GM21576 (cell line): ENCODE results near the gene CTNNA2.

Experiments
- ATAC-seq: cut with Tn5 transposase; IDR thresholded peaks from one replicate; pipeline ENCODE4 v1.9.1; 2021; ENCODE audit warnings: mild to moderate bottlenecking, moderate library complexity; ENCODE audit not compliant: unreplicated experiment

CTNNA2 gene

DNA sequence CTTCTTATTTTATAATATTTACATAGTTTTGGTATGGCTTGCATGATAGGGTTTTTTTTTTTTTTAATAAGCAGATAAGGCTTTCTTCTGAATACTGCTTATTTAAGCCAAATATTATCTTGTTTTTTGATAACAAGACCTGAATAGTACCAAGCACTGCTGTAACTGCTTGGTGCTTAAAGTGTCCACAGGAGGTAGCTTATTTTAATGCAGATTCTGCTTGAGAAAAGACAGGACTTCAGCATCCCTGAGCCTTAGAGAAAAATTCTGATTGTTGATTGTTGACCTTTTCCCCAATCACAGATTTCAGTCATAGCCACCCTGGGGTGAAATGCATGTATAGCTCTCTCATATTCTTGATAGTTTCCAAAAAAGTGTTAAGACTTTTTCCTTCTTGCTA lies 336.4 kb downstream of the CTNNA2 start:
- ATAC-seq = no peak

DNA sequence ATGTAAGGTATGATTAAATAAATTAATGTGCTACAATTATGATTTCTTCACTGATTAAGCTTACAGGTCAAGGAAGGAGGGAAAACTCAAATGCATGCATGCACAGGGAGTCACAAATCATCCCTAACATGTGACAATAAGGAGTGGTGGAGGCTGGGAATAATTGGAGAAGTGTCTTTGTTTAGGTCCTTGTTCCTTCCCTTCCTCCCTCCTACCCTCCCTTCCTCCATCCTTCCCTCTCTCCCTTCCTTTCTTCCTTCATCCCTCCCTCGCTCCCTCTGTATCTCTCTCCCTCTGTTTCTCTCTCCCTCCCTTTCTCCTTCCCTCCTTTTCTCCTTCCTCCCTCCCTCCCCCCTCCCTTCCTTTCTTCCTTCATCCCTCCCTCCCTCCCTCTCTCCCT lies 337.1 kb downstream of the CTNNA2 start:
- no peak for ATAC-seq

DNA sequence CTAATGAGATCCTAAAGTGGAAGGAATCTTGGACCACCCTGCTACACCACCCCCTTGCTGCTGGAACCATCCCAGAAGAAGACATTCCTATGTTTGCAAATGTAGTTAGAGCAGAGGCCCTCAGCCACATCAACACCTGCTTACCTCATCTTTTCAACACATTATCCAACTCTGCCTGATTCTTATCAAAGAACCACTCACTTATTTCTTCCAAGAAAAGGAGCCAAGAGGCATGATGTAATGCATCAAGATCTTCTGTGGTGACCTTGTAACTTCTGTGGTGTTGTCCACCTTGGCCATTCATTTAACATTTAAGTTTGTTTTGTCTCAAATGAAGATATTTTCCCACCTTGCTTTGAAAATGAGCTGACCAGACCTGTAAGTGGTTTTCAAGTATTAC lies 338.1 kb downstream of the CTNNA2 start:
- no peak for ATAC-seq

DNA sequence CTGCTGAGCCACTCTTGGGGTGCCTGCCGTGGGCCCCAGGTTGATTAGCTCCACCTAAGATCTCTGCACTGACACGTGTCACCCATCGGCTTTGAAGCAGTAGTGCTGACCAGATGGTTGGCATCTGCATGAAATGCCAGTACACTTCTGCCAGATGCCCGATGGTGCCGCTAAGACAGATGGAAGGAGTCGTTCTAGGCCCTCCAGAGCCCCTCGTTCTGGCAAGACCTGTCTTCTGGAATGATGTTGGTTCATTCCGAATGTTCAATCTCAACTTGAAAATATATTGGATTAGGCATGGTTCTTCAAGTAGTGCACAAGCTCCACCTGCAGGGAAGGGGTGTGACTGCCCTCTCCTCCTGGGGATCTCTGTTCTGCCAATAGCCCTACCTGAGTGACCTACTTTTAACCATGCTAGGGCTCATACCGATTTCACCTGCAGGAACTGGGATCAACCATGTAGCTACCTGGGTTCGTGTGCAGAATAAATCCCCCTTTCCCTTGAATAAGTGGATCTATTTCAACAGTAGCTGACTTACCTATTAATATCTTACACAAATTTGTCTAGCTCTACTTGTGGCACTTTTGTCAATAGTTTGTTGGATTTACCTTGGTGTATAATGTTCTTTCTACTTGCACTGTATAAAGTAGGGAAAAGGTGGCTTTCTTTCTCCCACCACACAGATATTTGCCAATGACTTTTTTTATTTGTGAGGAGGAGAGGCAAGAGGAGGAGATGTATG lies 342.6 kb downstream of the CTNNA2 start:
- no peak for ATAC-seq

DNA sequence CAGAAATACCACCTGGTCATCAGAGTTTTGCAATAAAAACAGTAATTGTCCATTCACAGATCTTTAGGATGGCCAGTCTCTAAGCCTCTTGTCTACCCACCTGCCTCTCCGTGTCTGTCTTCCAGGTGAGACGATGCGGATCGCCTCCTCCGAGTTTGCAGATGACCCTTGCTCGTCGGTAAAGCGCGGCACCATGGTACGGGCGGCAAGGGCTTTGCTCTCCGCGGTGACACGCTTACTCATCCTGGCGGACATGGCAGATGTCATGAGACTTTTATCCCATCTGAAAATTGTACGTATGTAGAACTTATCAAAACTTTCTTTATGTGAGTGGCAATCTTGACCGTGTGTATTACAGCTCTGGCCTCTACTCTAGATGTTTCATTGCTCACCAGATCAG lies 345.0 kb downstream of the CTNNA2 start:
- ATAC-seq = no peak

DNA sequence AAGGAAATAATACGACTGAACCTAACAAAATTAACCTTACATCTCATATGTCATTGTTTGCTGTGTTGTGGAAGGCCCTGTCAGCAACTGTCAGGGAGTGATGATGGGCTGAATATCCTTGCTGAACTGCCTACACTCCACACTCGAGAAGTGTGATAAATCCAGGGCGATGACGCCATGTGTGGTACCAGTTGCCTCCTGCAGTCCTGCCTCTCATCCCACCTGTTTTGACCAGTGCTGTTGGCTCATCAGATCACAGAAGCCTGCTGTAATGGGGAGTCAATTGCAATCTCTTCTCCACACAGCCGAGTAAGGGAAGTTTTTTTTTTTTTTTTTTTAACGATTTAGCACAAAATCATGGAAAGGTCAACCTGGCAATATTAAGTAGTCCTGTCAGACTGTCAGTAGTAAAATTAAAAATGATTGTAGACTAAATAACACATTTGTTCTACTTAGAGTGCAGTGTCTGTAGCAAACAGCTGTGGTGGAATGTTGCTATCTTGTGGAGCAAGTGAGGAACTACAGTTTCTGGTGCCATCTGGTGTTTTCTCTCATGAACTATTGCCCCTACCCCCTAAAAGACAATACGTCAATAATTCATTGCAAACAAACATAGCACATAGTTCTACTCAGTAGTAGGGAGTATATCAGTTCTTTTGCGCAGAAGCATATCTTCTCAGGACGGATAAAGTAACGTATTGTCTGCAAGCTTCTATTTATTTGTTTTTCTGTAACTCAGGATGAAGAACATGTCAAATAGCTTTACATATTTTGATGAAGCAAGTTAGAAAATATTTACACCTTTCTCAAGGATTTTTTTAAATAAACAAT lies 347.6 kb downstream of the CTNNA2 start:
- ATAC-seq = no peak

DNA sequence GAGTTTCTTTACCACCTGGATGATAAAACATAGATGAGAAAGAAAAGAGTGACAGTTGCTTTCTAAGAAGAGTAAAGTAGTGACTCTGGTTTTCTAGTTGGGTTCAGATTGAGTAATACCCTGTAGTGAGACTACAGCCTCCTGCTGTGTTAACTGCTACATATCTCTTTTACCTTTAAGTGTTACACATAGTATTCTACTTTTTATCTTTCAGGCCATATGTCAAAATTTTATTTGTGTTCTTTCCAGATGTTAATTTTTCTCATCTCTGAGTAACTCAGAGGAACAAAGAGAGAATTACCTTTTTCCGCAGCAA lies 348.2 kb downstream of the CTNNA2 start:
- ATAC-seq = no peak

DNA sequence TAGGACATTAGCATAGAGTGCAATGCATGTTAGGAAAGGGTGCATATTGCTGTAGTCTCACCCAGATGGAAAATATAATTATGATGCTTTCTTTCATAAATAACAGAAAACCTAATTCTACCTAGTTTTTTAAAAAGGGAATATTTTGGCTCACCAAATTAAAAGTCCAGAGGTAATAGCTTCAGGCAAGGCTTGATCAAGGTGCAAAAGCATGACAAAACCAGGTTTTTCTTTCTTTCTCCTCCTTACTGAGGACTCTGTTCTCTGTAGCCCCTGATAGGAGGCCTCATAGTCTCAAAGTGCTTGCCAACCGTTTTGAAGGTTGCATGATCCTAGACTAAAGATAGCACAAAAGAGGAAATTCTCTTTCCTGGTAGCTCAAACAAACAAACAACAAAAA lies 349.9 kb downstream of the CTNNA2 start:
- ATAC-seq = no peak

DNA sequence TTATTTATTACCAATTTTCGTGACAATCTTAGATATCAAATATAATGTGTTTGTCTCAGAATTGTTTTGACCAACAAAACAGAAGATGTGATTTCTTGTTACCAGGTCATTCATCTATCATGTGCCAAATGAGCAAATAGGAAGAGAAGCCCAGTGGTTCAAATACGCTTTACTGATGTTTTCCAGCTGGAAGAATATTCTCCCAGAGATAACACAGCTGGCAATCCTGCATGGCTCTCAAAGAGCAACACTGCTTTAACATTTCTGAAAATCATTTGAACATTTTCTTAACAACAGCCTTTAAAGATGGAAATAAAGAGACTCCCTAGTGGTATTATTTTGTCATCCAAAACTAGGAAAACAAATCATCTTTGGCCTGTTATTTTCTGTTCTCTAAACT lies 359.8 kb downstream of the CTNNA2 start:
- no peak for ATAC-seq

DNA sequence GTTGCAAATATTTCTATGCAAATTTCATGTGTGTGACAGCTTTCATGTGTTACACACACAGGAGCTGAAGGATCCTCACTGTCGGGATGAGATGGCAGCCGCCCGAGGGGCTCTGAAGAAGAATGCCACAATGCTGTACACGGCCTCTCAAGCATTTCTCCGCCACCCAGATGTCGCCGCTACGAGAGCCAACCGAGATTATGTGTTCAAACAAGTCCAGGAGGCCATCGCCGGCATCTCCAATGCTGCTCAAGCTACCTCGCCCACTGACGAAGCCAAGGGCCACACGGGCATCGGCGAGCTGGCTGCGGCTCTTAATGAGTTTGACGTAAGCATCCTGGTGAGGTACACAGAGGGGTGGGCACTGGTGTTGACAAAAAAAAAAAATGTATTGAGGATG lies 361.2 kb downstream of the CTNNA2 start:
- ATAC-seq = no peak

DNA sequence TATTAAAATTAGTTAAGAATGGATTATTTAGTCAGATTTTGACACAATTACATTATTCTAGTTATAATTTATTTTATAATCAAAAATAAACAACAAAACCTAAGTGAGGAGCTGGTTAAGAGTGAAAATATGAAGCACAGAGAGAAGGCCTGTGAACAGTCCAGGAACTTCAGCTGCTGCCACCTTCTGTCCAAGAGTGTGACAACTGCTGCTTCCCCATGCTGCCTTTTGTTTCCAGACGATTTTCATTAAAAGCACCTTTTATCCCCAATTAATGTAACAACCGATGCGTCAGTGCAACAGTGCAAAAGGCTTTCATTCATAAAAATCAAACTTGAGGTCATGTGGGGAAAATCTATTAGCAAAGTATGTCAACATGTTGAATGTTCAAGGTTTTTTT lies 363.6 kb downstream of the CTNNA2 start:
- ATAC-seq = no peak

DNA sequence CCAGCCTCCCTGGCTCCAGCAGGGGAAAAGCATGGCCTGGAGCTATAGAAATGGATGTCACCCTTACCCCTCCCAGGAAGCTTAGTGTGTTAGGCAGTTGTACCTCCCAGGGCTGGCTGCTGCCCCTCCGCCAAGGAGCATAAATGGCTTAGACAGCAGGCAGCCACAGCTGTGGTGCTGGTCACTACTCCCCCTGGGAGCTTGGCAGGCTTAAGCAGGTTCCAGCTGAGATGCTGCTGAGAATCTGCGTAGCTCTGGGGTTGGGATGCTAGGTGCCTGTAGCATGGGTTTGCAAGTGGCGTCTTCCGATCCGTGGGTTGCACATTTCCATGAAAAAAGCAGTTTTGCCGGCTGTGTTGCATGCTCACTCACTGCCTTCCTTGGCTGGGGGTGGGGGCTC lies 369.7 kb downstream of the CTNNA2 start:
- no peak for ATAC-seq

DNA sequence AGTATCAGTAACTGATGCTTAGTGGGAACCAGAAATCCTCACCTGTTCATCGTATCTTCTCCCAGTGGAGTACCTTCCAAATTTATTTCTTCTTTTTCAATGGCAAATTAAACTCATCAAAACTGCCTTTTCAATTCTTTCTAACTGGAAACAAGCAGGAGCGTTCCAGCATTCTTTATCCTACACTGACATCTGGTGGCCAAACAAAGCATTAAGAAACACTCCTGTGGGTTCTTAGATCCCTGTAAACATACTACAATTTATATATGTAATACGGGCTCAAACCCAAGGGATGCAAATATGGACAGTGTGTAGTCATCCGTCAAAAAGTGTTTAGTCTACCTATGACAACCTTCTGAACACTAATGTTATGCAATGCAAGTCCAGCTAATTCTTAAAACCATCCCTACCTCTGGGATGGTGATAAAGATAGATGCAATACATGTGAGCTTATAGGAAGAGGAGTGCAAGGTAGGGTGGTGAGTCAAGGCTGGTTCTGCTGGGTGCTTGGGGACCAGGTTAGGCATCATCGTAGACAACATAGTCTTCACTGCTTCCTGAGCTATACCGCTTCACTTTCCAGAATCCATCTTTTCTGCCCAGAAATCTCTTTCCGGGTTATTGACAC lies 375.0 kb downstream of the CTNNA2 start:
- peak; percentile 63 for ATAC-seq

DNA sequence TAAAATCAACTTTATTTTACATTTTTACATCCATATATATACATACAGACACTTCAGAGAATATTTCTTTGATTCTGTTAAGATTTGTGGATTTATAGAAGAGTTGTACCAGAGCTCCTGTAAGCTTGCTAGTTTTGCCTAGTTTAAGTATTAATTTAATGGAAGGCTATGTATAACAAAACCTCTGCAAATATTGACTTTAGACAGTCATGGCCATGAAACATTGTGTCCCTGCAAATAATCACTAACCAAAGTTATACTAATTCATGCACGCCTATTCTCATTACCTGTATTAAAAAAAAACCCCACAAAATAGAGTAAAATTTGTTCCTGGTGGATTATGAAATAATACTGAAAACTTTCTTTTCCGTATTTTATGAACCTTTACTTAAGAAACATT lies 379.3 kb downstream of the CTNNA2 start:
- ATAC-seq = no peak

DNA sequence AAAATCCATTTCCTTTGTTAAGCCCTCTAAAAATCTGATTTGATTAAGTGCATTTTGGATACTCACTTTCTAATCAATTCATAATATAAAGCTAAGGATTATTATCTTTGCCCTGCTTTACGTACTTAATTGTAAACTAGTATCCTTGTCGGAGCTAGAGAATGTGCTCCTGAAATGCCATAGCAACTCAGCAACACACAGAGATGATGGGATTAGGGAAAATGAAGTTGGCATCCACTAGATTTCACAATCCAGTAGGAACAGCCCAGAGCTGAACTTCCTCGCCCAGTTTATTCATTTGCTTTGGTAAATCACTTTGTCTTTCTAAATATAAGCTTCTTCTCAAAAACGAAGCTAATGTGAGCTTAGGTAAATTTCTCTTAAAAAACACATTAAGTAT lies 386.3 kb downstream of the CTNNA2 start:
- no peak for ATAC-seq

DNA sequence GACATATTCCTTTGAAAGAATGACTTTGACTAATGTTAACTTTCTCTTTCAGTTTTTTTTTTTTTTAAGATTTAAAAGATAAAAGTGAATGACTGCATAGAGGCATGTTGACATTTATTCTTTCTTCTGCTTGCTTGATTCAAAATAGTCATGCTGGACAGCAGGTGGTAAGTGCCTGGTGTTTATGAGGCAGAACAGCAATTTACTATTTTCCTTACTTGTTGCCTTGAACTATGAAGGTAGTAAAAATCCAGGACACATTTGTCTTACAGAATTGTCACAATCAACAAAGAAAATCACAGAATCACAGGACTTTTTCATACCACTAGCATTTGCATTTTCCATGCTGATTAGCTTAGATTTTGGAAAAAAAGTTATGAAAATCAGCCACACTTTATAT lies 388.3 kb downstream of the CTNNA2 start:
- no peak for ATAC-seq

DNA sequence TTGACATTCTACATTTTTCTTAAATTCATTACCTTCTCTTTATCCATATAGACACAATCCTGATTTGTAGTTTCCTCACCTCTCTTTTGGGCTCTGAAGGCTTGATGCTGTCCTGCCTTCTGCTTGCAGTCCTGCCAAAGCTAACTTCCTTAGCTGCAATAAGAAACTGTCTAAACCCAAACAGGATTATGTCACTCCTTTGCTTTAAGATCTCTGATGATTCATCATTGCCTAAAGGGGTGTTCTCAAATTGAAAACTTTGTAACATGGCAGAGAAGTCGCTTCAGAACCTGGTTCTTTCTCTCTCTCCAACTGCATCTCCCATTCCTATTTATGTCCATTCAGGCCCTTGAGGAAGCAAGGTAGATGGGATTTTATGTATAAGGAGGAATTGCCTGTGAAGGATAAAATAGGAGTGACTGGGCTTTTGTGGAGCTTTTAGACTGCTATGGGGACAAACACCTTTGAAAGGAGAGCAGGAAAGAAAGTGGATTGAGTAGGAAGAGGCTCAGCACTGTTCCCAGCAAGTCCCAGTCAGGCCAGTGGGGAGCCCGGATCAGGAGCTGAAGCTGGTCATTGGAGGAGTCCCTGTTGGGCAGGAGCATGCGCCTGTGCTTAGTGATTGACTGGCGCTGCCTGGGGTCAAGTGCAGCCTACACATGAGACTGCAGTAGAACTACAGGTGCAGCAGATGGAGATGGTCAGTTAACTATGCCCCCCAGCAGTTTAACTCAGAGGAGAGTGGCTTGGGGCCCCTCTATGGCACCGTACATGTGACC lies 390.6 kb downstream of the CTNNA2 start:
- no peak for ATAC-seq

DNA sequence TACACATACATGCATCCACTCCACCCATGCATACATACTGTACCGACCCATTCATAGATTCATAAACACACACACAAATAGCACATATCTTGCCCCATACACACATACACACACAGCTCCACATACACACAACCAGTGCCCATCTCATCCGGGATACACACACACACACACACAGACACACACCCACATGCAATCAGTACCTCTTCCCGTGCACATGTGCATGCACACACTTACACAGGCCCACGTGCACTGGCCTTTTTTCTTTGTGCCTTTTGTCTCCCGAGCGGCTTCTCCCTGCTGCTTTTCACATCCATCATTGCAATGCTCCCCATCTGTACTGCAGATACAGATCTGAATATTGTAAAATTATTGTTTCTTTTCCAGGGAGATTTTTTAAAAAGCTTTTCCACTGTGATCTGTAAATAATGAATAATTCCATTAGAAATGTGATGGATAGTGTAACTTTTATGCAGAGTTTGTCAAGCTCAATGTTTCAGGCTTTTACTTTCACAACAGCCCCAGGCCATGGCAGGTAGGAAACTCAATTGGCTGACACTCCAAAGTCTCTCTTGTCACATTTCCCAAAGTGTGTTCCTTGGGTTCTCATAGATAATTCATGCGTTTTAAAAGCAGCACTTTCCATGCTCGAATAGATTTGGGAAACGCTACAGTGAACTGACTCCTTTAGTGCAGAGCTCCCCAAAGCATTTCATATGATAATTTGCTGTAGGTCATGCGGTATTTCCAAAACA lies 393.5 kb downstream of the CTNNA2 start:
- ATAC-seq = no peak

DNA sequence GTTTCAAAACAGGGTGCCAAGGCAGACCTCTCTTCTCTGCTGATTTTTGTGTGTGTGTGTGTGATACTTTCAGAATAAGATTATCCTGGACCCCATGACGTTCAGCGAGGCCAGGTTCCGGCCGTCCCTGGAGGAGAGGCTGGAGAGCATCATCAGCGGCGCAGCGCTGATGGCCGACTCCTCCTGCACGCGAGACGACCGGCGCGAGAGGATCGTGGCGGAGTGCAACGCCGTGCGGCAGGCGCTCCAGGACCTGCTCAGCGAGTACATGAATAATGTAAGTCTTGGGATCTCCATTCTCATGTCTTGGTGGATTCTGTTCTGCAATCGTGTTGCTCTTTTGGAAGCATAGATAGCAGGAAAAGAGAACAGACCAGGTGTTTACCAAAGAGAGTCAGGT lies 396.7 kb downstream of the CTNNA2 start:
- ATAC-seq = no peak

DNA sequence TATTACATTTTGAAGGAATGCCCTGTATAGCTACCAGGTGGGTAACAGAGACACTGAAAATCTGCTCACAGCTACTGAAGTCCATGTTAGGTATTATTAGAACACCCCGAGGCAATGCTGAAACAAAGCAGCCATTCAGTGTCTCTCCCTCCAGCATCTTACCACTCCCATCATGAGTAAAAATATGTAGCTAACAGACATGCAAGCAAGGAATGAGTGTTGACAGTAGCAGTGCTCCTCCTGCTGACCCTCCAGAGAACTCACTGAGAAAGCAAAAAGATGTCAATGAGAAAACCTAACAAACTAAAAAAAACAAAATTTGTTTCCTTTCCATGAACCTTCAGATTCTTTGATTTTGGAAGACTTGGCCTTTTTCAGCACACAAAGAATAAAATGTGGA lies 397.8 kb downstream of the CTNNA2 start:
- no peak for ATAC-seq

DNA sequence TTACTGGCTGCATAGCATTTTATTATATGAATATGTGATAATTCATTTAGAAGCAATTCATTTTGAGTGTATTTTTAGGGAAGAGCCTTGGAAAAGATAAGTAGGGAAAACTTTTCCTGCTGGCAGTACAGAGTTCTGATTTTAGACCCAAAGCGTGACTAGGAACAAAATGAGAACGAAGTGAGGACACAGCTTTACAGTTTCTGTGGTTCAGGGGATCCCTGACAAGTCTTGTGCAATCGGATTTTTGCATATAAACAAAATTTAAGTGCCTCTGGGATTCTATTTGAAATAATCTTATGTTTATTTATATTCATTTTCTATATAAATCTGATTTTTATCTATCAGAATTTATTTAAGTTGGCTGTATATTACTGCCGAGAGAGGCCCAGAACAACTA lies 402.6 kb downstream of the CTNNA2 start:
- no peak for ATAC-seq
